SU-DHL-6 (cell line): ENCODE data around the gene CLDN12.

Source experiments
- CTCF ChIP-seq: fragments of 200-600 bp; sonication (generic); IDR thresholded peaks from one replicate; pipeline ENCODE4 v1.5.1; 2017; ENCODE audit warnings: antibody characterized with exemption, mild to moderate bottlenecking, low read length, moderate library complexity; ENCODE audit not compliant: insufficient read depth, poor library complexity, severe bottlenecking
- EZH2phosphoT487 ChIP-seq: fragments of 200-600 bp; sonication (generic), shearing (Covaris generic); conservative IDR thresholded peaks from 2 replicates; pipeline ENCODE4 v1.6.1; 2018; ENCODE audit warnings: mild to moderate bottlenecking, antibody characterized with exemption, low read length, moderate library complexity, mixed read lengths

DNA sequence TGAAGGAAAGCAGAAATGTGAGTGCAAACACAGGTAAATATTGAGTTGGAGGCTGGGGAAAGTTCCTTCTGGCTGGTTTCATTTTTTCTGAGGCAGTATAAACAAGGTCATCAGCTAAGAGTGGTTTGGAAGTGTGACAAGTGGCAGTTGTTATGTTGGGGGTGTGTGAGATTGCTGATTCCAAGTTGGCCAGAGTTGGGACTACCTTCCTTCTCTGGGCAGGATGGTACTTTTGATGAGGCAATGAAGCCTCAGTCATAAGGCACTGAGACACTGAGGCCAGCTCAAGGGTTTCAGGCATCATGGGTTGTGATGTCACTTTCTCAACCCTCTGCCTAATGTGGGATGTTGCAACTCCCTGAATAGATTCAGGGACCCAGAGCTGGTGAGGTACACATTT, 58.0 kb downstream of the CLDN12 start:
- TF ChIP-seq CTCF (no peak), EZH2phosphoT487 (no peak)
